ENCODE data around the gene PPP1R13L. TPM values are rescaled to one million over a fixed set of nuclear protein-coding genes. Genes with fewer than 3 reads are reported as not detected.

Gene PPP1R13L
- total RNA-seq, 1 donor from 2014 or later, result 27.8 TPM

GRCh38 chr19:45400192-45400591 lies 4.7 kb downstream of the PPP1R13L start:
- Histone ChIP-seq H3K9me3 (no peaks in the 10 kb centered on the region), H3K4me3 (no peak overlapping the region), H3K27ac (no peak overlapping the region), H3K4me1 (peaks cover 5 to 29% of the 10 kb centered on the region in 2 donors), H3K27me3 (no peaks in the 10 kb centered on the region), H3K36me3 (peaks cover 14% of the 10 kb centered on the region in 2 donors)
- intact Hi-C loops (cut with DNase I), result no loop called here
- no peak for TF ChIP-seq CTCF (IDR thresholded peaks at IDR 0.05)
- DNase-seq (ENCODE audit: low spot score in 2 of 2), result no peak

- no peak for DNase-seq (ENCODE audit: low spot score in 2 of 2)
- H3K27me3 ChIP-seq, result no peaks in the 10 kb centered on the region
- peaks cover 25 to 30% of the 10 kb centered on the region in 2 donors for H3K36me3 ChIP-seq
- no peak overlapping the region for H3K27ac ChIP-seq
- H3K9me3 ChIP-seq, result no peaks in the 10 kb centered on the region
- peaks cover 0 to 6% of the 10 kb centered on the region in 2 donors for H3K4me1 ChIP-seq
- TF ChIP-seq CTCF (IDR thresholded peaks at IDR 0.05), result no peak
- intact Hi-C loops (cut with DNase I), result no loop called here
- no peak overlapping the region for H3K4me3 ChIP-seq
Measured at GRCh38 chr19:45395821-45396617, 8.8 kb downstream of the PPP1R13L start.

- DNase-seq (ENCODE audit: low spot score in 2 of 2), result no peak
- intact Hi-C loops (cut with DNase I), result no loop called here
- no peaks in the 10 kb centered on the region for H3K27me3 ChIP-seq
- no peaks in the 10 kb centered on the region for H3K9me3 ChIP-seq
- no peaks in the 10 kb centered on the region for H3K4me1 ChIP-seq
- no peak overlapping the region for H3K27ac ChIP-seq
- peaks cover 25 to 30% of the 10 kb centered on the region in 2 donors for H3K36me3 ChIP-seq
- H3K4me3 ChIP-seq, result no peak overlapping the region
- no peak for TF ChIP-seq CTCF (IDR thresholded peaks at IDR 0.05)
Measured at GRCh38 chr19:45391871-45392665, 12.8 kb downstream of the PPP1R13L start.

- TF ChIP-seq CTCF (IDR thresholded peaks at IDR 0.05), result no peak
- Histone ChIP-seq H3K4me3 (no peak overlapping the region), H3K4me1 (no peaks in the 10 kb centered on the region)
Measured at GRCh38 chr19:45391346-45391745, 13.5 kb downstream of the PPP1R13L start.

GRCh38 chr19:45385392-45386221 lies 19.3 kb downstream of the PPP1R13L start:
- DNase-seq (ENCODE audit: low spot score in 2 of 2), result no peak
- H3K4me3 ChIP-seq, result no peak overlapping the region
- intact Hi-C loops (cut with DNase I), result no loop called here
- H3K36me3 ChIP-seq, result no peaks in the 10 kb centered on the region
- no peak for TF ChIP-seq CTCF (IDR thresholded peaks at IDR 0.05)
- H3K4me1 ChIP-seq, result no peaks in the 10 kb centered on the region
- H3K27ac ChIP-seq, result no peak overlapping the region
- H3K9me3 ChIP-seq, result no peaks in the 10 kb centered on the region
- H3K27me3 ChIP-seq, result no peaks in the 10 kb centered on the region

More at GRCh38 chr19:45391346-45391745, 13.5 kb downstream of the PPP1R13L start:
- no peak for DNase-seq (ENCODE audit: low spot score in 2 of 2)
- H3K27ac ChIP-seq, result no peak overlapping the region
- H3K9me3 ChIP-seq, result no peaks in the 10 kb centered on the region
- H3K27me3 ChIP-seq, result no peaks in the 10 kb centered on the region
- H3K36me3 ChIP-seq, result peaks cover 20 to 27% of the 10 kb centered on the region in 2 donors
- intact Hi-C loops (cut with DNase I), result no loop called here

All from ascending aorta (tissue), 2 donors.